Measurements from ENCODE around the gene YBX3.

The YBX3 gene

DNA sequence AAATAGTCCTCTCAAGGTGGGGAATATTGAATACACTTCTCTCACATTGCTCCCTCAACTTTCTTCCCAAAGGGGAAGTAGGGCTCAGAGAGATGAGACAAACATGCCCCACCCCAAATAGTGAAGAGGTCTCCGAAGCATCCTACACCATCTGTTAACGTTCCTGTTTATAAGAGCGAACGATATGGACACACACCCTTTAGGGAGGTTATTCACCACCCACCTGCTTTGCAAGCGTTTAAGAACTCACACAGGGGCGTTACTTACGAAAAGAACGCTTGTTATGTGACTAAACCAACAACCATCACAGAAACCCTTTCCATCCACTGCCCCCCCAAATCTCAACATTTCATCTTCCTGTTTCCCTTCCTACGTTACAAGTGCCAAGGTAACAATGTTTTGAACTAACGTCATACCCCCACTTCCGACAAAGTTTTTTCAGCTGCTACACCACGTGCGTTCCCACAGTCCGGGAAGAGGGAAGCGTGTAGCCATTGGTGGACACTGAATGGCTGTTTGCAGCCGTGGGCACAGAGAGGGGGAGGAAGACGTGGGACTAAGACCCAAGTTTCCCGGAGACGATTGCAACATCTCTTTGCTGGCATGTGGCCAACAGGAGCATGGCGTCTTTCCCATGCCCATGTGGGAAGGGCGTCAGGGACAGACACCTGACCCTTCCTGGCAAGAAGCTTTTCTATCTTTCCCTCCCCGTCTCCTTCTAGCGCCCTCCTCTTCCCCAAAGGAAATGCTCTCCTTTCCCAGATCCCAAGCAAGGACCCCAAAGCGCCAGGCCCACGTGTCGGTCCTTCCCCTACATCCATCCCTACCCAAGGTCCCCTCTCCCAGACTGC lies 1.2 kb downstream of the YBX3 start:
- peak; percentile 98 for DNase-seq

DNA sequence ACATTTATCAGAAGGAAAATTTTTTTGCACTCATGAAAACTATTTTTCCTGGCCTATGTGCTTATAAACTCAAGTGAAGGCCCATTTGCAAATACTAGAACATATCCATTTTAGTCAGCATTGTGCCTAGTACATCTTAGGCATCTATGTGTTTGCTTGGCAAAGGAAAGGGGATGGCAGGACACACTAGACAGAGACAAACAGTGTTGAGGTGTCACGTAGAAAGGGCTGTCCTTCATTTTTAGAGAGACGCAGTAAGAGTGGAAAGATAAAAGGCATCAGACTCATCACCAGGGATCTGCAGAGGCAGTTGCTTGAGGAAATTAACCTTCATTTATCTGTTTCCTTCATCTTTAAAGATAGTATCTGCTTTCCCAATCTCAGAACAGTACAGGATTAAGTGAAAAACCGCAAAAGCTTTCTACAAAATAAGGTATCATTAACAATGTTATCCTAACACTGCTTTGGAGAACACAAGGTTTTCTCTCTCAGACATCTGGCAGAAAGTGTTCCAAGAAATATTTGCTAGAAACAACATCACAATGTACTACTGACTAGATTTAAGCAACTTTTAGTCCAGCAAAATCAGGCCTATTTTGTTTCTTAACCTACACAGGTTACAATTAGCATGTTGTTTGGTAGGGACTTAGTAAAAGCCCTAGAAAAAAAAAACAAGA lies 2.0 kb downstream of the YBX3 start:
- DNase-seq: no peak

DNA sequence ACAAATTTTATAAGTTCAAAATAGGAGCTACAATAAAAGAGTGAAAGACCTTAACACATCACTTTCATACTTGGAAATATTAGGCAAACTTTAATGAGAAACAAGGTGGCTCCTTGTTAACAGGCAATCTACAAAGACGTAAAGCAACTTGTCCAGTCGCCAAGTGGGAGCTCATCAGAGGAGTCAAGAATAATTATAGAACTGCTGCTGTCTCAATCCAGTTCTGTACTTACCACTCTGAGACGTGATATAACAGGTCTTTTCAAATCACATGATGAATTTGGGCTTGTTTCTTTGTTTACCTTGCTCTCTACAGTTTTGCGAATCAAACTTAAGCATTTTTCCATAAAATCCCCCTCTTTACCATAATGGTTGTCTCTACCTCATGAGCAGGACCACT lies 3.6 kb downstream of the YBX3 start:
- no peak for DNase-seq

DNA sequence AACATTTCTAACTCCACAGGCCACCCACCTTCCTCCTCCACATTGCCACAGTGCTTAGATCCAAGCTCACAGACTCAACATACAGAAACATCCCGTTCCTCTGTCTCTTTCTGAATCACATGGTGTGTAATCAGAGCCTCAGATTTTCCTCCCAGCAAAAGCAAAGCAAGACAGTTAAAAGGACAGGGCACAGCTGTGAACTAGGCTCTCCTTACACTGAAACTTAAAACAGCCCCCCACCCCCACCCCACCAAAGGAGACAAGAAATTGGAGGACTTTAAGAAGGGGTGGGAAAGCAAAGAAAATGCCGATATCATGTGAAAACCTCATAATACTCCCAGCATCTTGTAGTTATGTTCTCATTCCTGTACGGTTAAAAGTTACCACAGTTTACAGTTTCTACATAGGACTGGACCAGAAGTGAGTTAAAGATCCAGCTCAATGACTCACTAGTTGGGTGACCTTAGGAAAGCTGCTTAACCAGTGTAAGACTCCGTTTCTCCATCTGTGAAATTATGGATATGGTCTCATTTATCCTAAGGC lies 4.8 kb downstream of the YBX3 start:
- DNase-seq: no peak

DNA sequence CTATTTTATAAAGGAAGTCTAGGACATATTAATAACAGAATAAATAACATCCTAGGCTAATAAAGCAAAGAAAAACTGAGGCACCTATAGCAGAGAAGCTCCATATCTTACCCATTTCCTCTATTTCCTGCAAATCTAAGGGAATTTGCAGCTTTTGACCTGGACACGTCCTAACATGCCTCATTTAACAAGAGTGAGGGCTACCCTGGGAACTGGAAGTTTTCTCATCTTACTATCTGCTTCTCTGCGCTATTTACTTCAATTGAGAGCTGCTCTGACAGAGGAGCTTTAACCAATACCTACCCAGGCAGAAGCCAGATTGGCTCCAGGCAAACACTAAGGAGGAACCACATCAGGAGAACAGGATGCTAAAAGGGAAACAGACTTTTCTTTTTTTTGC lies 5.7 kb downstream of the YBX3 start:
- DNase-seq: no peak

DNA sequence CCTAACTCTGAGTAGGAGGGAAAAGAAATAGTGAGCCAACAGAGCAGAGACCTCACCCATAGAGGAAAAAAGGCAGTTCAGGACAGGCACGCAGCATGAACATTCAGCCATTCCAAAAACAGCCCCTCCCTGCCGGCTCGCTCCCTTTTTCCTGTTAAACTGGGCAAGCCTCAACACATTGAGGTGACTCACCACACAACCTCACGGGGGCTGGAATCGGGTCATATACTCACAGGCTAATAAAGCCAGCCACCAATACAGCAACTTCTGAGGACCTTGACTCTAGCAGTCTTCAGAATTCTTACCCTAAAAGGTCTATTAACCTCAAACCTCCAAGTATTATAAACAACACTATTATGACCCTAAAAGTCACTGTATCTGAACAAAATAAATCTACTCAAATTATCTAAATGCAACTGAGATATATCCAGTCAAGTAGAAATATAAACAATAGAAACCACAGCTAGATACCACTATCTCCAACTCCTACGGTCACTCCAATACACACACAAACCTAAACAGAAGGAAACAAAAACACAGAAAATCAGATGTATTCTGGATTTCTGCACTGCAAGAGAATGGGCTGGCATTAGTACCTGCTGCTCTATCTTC lies 6.3 kb downstream of the YBX3 start:
- DNase-seq: peak; percentile 93

DNA sequence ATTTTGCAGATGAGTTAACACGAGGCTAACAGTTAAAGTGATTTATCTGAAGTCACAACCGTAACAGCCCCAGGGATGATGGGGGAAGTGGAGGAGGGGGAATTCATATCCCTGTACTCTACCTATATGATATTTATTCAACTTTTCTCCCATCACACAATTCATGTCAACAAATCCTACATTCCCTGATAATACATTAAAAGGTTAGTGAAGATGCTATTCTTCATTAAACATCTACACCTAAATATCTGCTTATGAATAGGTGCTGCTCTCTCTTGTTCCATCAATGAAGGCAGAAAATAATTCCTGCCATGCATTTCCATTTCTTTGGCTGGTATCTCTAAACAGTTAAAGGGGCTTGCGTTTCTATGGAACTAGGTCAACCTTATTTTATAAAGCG lies 6.8 kb downstream of the YBX3 start:
- DNase-seq: no peak

DNA sequence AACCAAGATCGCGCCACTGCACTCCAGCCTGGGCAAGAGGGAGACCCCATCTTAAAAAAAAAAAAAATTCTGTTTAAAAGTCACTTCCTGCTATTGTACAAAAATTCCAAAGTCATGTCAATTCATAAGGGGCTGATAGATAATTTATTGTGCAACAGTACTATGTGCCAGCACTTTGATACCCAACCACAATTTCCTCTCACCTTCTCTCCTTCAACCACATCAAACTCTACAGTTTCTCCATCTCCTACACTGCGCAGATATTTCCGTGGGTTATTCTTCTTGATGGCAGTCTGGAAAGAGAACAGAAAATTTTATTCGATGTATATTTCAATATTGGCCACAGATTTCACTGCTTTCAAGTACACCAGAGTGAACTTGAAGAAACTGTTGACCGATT lies 7.6 kb downstream of the YBX3 start:
- DNase-seq: no peak

DNA sequence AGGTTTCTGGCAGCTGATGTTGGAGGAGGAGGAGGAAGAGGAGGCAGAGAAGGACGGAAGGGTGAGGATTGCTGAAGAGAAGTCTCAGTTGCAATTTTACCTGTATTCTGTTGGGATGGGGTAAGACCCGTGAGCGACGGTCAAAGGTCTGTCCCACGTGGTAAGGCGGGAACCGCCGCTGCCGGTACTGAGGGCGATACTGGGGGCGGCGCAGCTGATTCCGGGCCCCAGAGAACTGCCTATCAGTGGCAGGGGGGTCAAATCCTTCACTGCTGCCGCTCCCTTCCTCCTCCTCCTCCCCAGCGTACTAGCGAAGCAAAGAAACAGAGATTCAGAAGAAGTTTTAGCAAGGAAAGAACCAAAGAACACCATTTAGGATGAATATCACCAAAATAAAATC lies 13.3 kb downstream of the YBX3 start:
- DNase-seq: no peak

DNA sequence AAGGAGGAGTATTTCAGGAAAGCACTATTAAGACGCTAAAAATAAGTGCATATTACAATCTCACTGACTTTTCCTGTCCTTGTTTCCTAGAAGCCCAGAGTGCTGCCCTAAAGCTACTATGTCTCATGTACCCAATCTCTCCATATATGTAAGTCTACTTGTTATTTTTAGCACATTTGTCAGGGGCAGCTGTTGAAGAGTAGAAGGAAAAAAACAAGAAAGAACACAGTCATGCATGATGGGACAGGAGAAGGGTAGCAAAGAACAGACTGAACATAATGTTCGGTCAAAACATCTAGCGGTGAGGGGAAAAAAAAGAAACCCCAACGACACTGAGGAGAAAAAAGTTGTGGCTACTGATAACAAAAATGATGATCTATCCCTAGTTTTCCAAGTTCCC lies 14.3 kb downstream of the YBX3 start:
- no peak for DNase-seq

DNA sequence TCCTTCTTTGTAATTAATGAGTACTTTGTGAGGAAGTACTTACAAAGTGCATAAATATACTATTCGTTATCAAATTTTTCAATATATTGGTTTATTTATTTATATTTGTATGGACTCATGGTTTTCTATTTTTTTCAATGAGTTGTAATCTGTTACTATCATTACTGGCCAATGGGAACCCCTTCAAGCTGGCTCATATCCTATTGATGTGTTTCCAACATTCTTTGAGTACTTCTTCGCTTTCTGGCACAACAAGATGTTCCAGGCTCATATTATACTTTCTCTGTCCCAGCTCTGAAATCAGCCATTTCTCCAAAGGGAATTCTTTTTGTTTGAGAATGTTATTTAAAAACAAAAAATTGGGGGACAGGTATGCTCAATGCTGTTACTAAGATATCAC lies 17.5 kb downstream of the YBX3 start:
- no peak for DNase-seq

DNA sequence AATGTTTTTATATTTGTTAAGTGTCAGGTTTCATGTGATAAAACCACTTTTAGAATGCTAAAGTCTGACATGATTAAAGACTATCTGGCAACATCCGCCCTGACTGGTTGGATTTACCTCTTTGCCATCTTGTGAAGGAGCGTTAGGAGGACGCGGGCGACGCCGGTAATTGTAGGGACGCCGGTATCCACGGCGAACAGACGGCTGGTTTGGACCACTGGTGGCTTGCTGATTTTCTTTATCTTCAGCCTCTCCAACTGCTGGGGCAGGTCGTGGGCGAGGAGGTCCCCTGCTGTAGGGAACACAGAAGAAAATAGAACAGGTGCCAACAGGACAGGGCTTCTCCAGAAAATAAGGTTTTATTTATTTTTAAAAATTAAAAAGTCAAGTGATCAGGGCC lies 21.3 kb downstream of the YBX3 start:
- DNase-seq: no peak

DNA sequence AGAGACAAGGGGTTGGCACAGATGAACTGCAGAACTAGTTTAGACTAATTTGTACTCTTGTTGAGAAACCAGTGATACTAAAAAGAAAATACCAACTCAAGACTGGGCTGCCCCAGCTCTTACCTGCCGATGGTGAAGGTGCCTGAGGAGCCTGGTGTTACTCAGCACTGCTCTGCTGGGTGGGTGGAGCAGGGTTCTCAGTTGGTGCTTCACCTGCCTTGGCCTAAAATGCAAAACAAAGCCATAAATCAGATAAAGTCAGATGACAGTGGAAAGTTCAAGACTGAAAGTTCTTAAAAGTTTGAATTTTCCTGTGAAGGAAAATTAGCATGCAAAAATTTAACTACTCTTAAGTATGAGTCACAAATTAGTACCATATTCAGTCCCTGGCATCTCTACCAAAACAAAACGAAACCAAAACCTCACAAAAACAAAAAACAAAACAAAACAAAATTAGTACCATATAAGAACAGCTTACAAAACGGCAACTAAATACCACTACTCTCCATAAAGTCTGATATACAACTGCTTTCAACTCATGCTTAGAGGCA lies 21.9 kb downstream of the YBX3 start:
- no peak for DNase-seq

DNA sequence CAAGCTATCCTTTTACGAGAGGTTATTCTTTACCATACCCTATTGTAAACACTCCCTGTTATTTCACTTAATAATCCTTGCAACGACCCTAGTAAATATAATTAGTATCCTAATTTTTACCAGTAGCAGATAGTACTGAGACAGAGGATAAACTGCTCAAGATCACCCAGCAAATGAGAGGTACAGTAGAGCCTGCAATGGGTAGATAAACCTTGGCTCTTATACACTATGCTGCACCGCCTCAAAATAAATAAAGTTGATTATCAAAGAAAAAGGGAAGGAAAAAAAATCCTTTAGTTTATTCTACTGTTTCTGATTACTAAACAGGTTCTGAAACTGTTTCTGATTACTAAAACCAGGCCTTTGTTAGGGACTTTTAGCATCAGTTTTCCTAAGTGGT lies 22.5 kb downstream of the YBX3 start:
- DNase-seq: no peak

DNA sequence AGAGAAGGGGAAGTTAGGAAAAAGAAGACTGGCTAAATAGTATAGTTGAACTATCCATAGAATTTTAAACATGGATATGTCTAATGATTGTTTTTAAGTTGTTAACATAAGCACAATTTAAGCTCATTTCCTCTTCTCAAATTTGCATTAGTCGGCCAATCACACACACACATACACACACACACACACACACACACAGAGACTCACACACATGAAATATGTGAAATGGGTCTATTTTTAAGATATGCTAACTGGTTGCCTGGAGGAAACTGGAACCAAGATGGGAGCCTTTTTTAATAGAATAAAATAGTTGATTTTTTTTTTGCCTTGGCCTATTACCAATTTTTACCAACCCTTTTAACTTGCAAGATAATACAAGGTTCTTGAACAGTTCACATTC lies 25.3 kb downstream of the YBX3 start:
- no peak for DNase-seq

DNA sequence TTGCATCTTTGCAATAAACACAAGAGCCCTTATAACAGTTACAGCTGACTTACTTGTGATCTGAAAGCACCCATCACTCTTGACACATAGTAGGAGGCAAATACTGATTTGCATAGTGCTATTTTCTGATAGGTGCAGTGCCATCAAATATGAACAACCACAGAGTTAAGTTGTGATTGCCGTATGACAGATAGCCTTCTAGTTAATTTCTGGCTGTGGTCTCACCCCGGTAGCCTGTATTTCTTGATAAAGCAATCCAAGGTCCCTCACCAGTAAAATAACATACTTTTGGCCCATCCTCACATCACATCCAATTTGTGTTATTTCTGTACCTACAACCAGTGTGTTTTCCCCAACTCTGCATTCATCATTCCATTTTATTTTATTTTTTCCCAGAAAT lies 26.0 kb downstream of the YBX3 start:
- no peak for DNase-seq

DNA sequence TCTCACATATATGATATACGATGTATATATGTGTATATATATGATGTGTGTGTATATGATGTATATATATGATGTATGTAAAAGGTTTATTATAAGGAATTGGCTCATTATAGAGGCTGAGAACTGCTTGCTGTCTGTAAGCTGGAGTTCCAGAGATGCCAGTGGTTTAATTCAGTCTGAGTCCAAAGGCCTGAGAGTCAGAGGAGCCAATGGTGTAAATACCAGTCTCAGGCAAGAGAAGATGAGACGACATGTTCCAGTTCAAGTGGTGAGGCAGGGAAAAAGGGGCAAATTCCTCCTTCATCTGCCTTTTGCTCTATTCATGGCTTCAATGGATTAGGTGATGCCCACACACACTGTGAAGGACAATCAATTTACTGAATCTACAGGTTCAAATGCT lies 32.2 kb downstream of the YBX3 start:
- DNase-seq: no peak

DNA sequence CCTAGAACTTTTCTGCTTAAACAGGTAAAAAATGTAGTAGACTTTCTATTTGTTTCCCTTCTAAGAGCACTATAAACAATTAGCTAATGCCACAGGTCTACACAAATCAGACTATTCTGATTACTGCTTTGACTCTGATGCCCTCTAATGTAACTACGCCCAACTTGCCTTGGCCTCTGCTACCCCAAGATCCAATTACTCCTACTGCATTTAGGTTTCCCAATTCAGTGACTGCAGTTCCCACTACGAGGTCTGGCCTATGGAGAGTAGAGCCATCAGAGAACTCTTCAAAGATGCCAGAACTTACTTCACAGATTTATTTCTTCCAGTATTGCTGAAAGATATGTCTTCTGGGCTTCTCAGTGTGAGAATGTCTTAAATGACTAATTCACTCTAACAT lies 34.0 kb downstream of the YBX3 start:
- no peak for DNase-seq

DNA sequence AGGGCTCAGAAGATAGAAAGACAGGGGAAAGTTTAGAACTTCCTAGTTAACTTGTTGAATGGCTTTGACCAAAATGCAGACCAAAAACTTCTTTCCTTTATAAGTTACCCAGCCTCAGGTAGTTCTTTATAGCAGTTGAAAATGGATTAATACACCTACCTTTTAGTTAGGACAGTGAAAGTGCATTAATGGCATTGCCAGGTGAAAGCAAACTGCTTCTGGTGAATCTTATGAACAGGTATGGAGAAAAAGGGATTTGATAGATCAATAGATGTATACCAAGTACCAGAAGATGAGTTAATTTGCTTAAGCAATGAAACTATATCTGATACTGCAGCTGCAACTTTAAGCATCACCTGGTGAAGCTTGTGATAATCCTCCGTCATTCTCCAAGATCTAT lies 35.1 kb downstream of the YBX3 start:
- DNase-seq: no peak

DNA sequence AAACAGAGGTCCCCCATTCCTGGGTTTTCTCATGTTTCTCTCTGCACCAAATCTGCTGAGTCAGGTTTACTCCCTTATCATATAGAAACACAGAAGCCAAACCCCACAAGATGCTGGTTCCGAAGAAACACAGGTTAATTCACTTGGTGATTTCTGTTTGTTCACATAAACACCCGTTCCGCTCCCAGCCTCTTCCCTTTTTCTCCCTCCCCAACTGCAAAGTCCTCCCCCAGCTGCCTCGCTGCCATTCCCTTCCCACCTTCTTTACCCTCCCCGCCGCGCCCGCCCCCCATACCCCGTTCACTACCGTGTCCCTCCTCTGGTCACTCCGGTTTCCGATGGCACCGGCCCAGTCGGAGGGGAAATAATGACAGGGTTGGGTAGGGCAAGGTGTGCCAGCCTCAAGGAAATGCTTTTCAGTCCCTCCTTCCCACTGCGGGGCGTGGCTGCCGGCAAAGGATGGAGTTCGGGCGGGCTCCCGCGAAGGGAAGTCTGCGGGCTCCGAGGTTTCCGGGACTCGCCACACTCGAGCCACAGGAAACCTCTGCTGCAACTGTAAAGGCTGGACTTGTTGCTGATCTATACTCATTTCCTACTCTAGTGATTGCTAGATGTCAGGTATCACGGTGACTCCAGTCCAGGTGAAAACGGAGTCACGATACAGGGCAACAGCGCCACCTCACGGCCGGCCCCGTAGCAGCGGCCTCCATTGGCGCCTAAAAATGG lies 49.3 kb downstream of the YBX3 start, which contains the start of gene STYK1:
Gene STYK1, minus strand, starts transcription at position 394 of the 726 bp plus-strand sequence. CDS start 39,434 bp downstream, outside the sequence.
- peak; percentile 55 for DNase-seq

DNA sequence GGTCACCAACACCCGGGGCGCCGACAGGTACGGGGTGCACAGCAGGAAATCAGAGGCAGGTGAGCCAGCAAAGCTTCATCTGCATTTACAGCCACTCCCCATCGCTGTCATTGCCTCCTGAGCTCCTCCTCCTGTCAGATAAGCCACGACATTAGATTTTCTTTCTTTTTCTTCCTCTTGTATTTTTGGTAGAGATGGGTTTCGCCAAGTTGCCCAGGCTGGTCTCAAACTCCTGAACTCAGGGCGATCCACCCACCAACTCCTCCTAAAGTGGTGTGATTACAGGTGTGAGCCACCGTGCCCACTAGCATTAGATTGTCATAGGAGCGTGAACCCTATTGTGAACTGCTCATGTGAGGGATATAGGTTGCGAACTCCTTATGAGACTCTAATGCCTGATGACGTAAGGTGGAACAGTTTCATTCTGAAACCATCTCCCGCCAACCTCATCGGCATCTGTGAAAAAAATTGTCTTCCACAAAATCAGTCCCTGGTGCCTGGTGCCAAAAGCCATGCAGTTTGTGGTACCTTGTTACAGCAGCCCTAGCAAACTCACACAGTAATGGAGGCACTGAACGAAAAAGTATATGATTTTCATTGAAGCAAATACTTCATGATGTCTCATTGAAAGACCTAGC lies 50.8 kb downstream of the YBX3 start:
- no peak for DNase-seq

DNA sequence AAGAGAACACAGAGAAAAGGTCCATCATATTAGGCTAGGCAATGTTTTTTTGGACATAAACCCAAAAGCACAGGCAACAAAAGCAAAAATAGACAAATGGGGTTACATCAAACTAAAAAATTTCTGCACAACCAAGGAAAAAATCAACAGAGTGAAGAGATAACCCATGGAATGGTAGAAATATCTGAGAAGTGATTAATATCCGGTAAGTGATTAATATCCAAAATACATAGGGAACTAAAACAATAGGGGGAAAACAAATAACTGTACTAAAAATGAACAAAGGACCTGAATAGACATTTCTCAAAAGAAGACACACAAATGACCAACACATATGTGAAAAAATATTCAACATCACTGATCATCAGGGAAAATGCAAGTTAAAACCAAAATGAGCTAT lies 53.6 kb downstream of the YBX3 start:
- DNase-seq: no peak

Measured in NCI-H226 (cell line).